ENCODE measurements around the gene THBS2.

The THBS2 gene

DNA sequence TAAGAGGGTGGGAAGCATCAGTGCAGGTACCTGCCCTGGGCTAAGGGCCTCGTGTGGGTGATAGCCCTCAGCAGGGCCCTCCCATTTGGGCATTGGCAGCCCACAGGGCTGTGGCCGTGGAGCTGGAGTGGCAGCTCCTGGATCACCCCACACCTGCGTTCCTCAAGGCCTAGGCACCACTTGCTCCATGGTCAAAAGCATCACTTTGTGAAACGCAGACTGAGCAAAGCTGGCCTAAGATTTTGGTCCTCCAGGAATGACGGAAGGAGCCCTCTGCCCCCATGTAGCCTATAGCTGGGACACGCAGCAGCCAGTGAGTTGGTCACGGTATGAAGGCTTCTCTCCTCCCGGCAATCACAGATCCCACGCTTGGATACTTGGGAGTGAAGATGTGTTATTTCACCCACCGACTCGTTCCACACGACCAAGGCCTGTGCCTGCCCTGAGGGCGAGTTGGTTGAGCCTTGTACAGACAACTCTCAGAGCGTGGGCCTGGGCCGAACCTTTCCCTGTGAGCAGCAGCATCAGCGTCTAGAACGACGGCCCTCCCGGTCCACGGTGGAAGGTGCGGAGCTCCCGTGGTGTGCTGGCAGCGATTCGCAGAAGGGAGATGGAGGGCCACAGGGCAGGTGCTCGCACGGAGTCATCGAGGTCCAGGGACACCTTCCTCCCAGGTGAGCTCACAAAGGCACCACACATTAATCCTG, 39.7 kb downstream of the THBS2 start:
- Histone ChIP-seq H4K20me1 (ENCODE audit: insufficient read depth, low read length, poor library complexity, severe bottlenecking) (no peaks in the 10 kb centered on the region), H3K9me3 (ENCODE audit: insufficient read depth, low read depth, low read length) (0 out of 2 replicates have a peak, but pooled peaks cover 6% of the 10 kb centered on the region), H3K9ac (ENCODE audit: low read depth, low read length, poor library complexity, severe bottlenecking) (no peak overlapping the region), H3K4me1 (ENCODE audit: insufficient read depth, low read length, poor library complexity, severe bottlenecking) (no peaks in the 10 kb centered on the region), H3K4me3 (ENCODE audit: low read length, poor library complexity, severe bottlenecking) (no peak overlapping the region), H3K9me2 (replicated peaks; ENCODE audit: low read depth, low read length) (no peaks in the 10 kb centered on the region), H2AFZ (ENCODE audit: low read length) (no peak overlapping the region), H3K4me2 (ENCODE audit: low read depth, low read length, poor library complexity, severe bottlenecking) (no peak overlapping the region), H3F3A (ENCODE audit: low read depth) (no peaks in the 10 kb centered on the region), H3K27me3 (ENCODE audit: insufficient read depth, low read length, poor library complexity, severe bottlenecking) (no peaks in the 10 kb centered on the region), H3K79me2 (ENCODE audit: insufficient read depth, low read length) (no peaks in the 10 kb centered on the region), H3K36me3 (ENCODE audit: insufficient read depth, low read length) (no peaks in the 10 kb centered on the region)
- TF ChIP-seq EZH2phosphoT487 (IDR thresholded peaks at IDR 0.05; ENCODE audit: borderline replicate concordance), result no peak
- no peak for TF ChIP-seq CTCF (conservative IDR thresholded peaks at IDR 0.05; ENCODE audit: low read length)

- no peak overlapping the region for H2AFZ ChIP-seq (ENCODE audit: low read length)
- H3K4me3 ChIP-seq (ENCODE audit: low read length, poor library complexity, severe bottlenecking), result no peak overlapping the region
- TF ChIP-seq CTCF (conservative IDR thresholded peaks at IDR 0.05; ENCODE audit: low read length) (no peak), EZH2phosphoT487 (IDR thresholded peaks at IDR 0.05; ENCODE audit: borderline replicate concordance) (no peak)
- no peaks in the 10 kb centered on the region for H3K27me3 ChIP-seq (ENCODE audit: insufficient read depth, low read length, poor library complexity, severe bottlenecking)
- no peaks in the 10 kb centered on the region for H4K20me1 ChIP-seq (ENCODE audit: insufficient read depth, low read length, poor library complexity, severe bottlenecking)
- no peaks in the 10 kb centered on the region for H3K9me2 ChIP-seq (replicated peaks; ENCODE audit: low read depth, low read length)
- H3K9ac ChIP-seq (ENCODE audit: low read depth, low read length, poor library complexity, severe bottlenecking), result no peak overlapping the region
- H3F3A ChIP-seq (ENCODE audit: low read depth), result no peaks in the 10 kb centered on the region
- H3K79me2 ChIP-seq (ENCODE audit: insufficient read depth, low read length), result no peaks in the 10 kb centered on the region
- no peak overlapping the region for H3K4me2 ChIP-seq (ENCODE audit: low read depth, low read length, poor library complexity, severe bottlenecking)
- 0 out of 2 replicates have a peak, but pooled peaks cover 6% of the 10 kb centered on the region for H3K9me3 ChIP-seq (ENCODE audit: insufficient read depth, low read depth, low read length)
- no peaks in the 10 kb centered on the region for H3K4me1 ChIP-seq (ENCODE audit: insufficient read depth, low read length, poor library complexity, severe bottlenecking)
- H3K36me3 ChIP-seq (ENCODE audit: insufficient read depth, low read length), result no peaks in the 10 kb centered on the region
Observed at GRCh38 chr6:169212897-169213813, 40.5 kb downstream of the THBS2 start.

- Histone ChIP-seq H4K20me1 (ENCODE audit: insufficient read depth, low read length, poor library complexity, severe bottlenecking) (no peaks in the 10 kb centered on the region), H3K36me3 (ENCODE audit: insufficient read depth, low read length) (no peaks in the 10 kb centered on the region), H3K4me1 (ENCODE audit: insufficient read depth, low read length, poor library complexity, severe bottlenecking) (no peaks in the 10 kb centered on the region), H3K9me2 (replicated peaks; ENCODE audit: low read depth, low read length) (no peaks in the 10 kb centered on the region), H3K9me3 (ENCODE audit: insufficient read depth, low read depth, low read length) (peaks cover 8% of the 10 kb centered on the region; the same call in 1 of the 2 replicates), H3K4me3 (ENCODE audit: low read length, poor library complexity, severe bottlenecking) (no peak overlapping the region), H3F3A (ENCODE audit: low read depth) (no peaks in the 10 kb centered on the region), H3K79me2 (ENCODE audit: insufficient read depth, low read length) (no peaks in the 10 kb centered on the region), H3K9ac (ENCODE audit: low read depth, low read length, poor library complexity, severe bottlenecking) (no peak overlapping the region), H3K4me2 (ENCODE audit: low read depth, low read length, poor library complexity, severe bottlenecking) (no peak overlapping the region), H2AFZ (ENCODE audit: low read length) (no peak overlapping the region), H3K27me3 (ENCODE audit: insufficient read depth, low read length, poor library complexity, severe bottlenecking) (no peaks in the 10 kb centered on the region)
- TF ChIP-seq CTCF (conservative IDR thresholded peaks at IDR 0.05; ENCODE audit: low read length), result no peak
- TF ChIP-seq EZH2phosphoT487 (IDR thresholded peaks at IDR 0.05; ENCODE audit: borderline replicate concordance), result no peak
Observed at GRCh38 chr6:169212436-169212835, 41.2 kb downstream of the THBS2 start.
